Stimulated activated CD4-positive, alpha-beta T cell treated with anti-CD3 and anti-CD28 coated beads, Interleukin-12 subunit alpha, Interleukin-12 subunit beta, amount 100 ng/mL, for 48 hours (primary cell): ENCODE data around the gene AP1G2.

Experiments
- DNase-seq, 3 donors: peaks; one replicate each; pipeline ENCODE4 v3.0.0-alpha.2; 2020; ENCODE audit warnings: low read depth in 2 of 3, low spot score in 1 of 3

The AP1G2 gene

DNA sequence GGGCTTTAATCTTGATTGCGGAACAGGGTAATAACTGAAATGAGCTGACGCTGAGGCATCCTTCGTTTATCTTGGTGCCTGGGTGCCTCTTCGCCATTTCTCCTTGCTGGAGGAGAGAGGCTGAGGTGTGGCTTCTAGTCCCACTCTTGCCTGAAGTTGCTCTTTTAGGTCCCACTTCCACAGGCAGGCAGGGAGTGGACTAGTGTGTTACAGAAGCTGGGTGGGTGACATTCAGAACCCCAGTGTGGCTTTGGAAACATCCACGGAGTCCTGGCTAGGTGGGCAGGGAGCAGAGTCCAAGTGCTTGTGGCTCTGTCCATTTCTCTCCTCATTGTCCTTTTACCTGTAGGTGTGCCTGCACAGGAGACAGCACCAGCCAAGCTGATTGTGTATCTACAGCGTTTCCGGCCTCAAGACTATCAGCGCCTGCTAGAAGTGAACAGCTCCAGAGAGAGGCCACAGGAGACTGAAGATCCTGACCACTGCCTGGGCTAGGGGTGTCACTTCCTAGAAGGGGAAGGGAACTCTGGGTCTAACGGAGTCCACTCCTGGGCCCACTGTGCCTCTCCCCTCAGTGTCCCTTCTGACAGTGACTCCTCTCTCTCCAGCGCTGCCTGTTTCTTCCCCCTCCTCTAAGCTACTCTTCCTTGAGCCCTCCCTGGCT lies 9.1 kb downstream of the AP1G2 start:
- DNase-seq = no peak

- DNase-seq = no peak
These were observed 9.6 kb downstream of the AP1G2 start for GRCh38 chr14:23557946-23558345.

DNA sequence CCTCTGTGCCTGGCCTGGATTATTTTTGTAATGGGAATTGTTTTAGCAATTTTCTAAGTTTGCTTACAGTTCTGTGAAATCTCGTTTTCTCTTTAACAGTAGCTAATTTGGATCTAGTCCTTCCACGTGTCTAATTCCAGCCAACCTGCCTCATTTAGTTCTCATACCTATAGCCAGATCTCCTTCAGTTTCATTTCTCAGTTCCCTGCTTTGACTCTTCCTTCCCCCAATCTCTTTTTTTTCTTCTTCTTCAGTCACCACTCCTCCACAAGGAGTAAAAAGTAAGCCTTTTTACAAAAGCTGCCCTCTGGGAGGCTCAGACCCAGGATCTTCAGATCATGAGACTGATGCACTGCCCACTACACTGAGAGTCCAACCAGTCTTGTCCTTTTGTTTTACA lies 10.1 kb downstream of the AP1G2 start:
- DNase-seq = no peak

GRCh38 chr14:23556700-23557440 lies 10.7 kb downstream of the AP1G2 start:
- no peak for DNase-seq

DNA sequence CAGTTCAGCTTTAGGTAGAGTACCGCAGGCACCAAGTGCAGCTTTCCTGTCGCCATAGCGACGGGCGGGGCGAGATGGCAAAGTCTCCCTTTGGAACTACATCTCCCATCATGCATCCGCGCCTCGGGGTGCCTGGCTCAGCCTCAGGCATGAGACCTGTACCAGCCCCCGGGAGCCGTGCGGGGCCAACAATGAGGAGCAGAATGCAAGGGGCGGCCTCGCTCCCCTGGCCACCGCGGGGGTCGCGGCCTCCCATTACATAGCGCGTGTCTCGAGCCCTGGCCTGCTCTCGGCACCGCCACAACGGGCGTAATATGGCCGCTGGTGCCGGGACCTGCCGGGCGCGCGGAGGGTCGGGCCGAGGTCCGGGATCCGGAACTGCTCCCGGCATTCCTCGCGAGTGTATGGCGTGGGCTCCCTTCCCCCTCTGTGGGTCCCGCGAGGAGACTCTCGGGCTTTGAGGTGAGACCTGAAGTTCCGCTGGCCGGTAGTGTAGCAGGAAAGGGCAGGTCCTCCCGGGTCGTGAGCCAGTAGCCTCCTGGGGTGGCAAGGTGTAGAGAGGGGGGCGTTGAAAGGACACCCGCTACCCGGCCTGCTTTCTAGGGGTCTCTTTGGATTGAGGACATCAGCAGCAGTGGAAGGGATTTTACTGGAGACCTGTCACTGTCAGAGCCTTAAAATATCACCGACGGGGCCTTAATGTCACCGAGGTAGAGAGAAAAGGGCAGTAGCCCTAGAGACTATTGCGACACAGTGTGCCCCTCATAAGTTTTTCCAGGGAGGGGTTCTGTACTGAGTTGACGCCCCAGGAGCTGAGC lies 11.5 kb downstream of the AP1G2 start, which contains the start of gene THTPA:
Gene THTPA (plus strand): TSS at position 390 of the 818 bp plus-strand sequence. CDS start 487 bp downstream, outside the sequence.
- DNase-seq = peak; percentile 86 to 90 (median 89)

- no peak for DNase-seq
These were observed 12.1 kb downstream of the AP1G2 start for GRCh38 chr14:23555533-23555881.

DNA sequence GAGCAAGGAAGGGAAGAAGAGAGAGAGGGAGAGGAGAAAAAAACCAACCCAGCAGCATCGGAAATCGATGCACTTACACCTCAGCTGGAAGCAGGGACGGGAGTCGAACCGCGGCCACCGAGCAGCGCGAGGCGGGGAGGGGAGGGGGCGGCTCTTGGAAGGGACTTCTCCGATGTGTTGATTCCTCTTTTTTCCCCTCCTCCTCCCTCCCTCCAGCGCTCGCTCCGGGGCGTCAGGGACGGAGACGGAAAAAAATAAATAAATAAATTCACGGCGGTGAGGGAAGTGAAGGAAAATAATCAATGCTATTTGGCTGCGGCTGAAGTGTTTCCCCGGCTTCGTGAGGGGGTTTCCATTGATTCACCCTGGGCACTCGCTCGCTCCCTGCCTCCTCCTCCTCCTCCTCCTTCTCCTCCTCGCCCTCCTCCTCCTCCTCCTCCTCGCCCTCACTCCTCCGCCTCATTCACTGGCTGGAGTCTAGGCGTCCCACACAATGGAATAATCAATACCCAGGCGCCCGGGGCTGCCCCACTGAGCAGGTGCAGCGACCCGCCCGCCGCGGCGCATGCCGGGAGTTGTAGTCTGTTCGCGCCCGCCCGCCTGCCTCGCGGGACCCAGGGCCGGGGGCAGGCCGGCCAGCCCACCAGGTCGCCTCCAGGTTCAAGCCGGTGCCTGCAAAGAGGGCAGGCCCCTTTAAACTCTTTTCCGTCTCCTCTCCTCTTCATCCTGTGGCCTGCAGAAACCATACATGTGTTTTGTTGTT lies 16.1 kb downstream of the AP1G2 start, which contains the start of gene ZFHX2:
Gene ZFHX2 (minus strand): TSS at position 500 of the 763 bp plus-strand sequence. CDS start 16,440 bp downstream, outside the sequence.
- peak; percentile 64 to 78 (median 67) for DNase-seq

DNA sequence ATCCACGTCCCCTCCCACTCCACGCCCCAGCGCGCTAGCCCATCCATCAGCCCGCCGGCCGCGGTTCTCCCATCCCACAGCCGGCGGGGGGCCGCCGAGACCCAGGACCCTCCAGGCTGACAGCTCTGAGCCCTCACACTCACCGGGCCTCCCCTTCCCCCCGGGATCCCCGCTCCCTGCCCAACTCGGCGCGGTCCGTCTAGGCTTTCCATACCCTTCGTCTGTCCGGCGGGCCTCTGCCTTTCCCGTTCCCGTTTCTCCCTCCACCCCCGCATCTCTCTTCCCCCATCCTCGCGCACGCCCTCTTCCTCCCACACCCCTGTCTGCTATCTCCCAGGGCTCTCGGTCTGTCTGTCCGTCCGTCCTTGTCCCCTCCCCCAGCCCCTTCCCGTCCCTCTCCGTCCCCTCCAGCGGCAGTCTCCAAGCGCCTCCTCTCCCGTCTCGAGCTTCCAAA lies 16.8 kb downstream of the AP1G2 start:
- DNase-seq = no peak

DNA sequence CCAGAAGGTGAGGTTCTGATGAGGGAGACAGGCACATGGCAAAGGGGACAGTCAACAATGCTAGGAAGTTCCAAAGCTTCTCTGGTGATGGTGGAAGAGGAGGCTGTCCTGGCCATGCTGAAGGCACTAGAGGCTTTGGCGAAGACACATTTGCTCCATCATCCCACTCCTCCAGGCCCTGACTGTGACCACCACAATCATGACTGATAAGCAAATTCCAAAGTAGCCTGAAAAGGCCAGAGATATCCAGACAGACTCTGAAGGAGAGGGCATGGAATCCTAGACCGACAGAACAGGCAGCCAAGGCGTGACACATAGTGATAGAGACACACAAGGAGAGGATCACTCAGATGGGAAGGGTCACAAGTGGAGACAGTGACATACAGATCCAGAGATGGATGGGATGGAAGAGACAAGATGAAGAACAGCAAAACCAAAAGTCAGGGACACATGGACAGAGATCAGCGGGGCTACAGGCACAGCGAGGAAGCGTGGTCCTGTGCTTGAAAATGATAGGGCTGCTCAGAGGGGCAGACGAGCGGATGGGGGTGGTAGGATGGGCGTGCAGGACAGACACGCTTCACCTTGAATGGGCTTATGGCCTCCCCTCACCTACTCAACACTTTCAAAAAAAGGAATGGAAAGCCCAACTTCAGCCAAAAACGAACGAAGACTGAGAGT lies 17.3 kb downstream of the AP1G2 start:
- no peak for DNase-seq

GRCh38 chr14:23548351-23549318 lies 19.0 kb downstream of the AP1G2 start:
- no peak for DNase-seq

DNA sequence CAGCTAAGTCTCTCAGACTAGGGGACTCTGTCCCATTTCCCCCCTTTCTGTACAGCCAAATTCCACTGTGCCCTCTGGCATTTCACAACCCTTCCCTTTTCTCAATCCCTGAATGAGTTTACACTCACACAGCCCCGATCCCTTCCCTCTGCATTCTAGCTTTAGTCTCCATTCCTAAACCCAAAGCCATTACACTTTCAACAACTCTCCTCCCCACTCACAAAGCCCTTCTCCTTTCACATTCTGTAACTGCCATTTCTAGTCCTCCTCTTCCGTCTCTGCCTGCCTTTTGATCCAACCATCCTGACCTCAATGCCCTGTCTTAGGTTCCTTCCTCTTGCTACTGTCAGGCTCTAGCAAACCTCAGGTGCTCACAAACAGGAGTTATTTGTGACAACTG lies 19.7 kb downstream of the AP1G2 start:
- no peak for DNase-seq

GRCh38 chr14:23546450-23547035 lies 21.0 kb downstream of the AP1G2 start:
- DNase-seq = no peak

GRCh38 chr14:23545740-23546365 lies 21.7 kb downstream of the AP1G2 start:
- no peak for DNase-seq

GRCh38 chr14:23544511-23545447 lies 22.8 kb downstream of the AP1G2 start:
- no peak for DNase-seq

DNA sequence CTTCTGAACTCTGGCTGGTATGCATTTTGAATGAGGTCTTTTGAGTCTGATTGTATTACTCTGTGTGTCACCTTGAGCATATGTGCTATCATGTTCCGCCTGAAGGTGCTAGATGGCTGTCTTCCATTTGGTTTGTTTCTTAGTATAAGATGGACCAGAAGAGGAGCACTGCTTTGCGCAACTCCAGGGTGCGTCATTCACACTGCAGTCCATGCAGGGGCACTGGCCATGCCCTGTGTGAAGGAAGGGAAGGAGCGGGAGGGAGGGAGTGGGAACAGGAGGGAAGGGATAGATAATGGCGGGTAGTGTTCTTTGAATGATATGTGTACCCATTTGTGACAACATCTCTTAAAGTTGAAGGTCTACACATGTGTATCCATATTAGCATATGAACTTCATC lies 24.2 kb downstream of the AP1G2 start:
- no peak for DNase-seq

GRCh38 chr14:23542261-23542660 lies 25.3 kb downstream of the AP1G2 start:
- no peak for DNase-seq

- no peak for DNase-seq
These were observed 27.5 kb downstream of the AP1G2 start for GRCh38 chr14:23540141-23540469.
